K562 (cell line): ENCODE measurements around the gene NSUN2. TPM values are rescaled to one million over a fixed set of nuclear protein-coding genes. Genes with fewer than 3 reads are reported as not detected.

ENCODE experiments used
- ATAC-seq: fragments of 200-7000 bp; cut with Tn5 transposase; 3 replicates; pipeline ENCODE4 v1.9.1; 2020; ENCODE audit warnings: moderate library complexity
- BruUV-seq: library from RNA; stranded (reverse); fragments of 400-500 nt; replicated peaks from 2 replicates; lab custom pipeline; 2021; lab: Mats Ljungman, UMichigan
- CTCF ChIA-PET: fragments of 300-600 bp; formaldehyde crosslinking; extraction: SDS; loops from one replicate; lab custom pipeline; 2021; ENCODE audit warnings: low intra/inter-chr PET ratio; lab: Yijun Ruan, JAX
- POLR2A ChIA-PET: fragments of 300-600, 350-650 bp; sonication (Branson Sonifier 250); formaldehyde crosslinking; extraction: SDS; loops from one replicate; lab custom pipeline; 2021; ENCODE audit warnings: antibody characterized with exemption, inconsistent platforms; lab: Yijun Ruan, JAX
- DNase-seq, 4 experiments: peaks; one replicate each; pipeline versions ENCODE4 v3.0.0 to v3.0.0-alpha.2; 2011 to 2018; ENCODE audit warnings: low spot score in 3 of 4, mixed read lengths in 3 of 4; ENCODE audit errors: extremely low read depth in 1 of 4
- FAIRE-seq: peaks from 2 replicates; lab custom pipeline; 2011; peaks lifted over from hg19 to GRCh38; lab: Jason Lieb, UNC
- H2AFZ ChIP-seq: 2 replicates; pipeline ENCODE4 v1.6.0; 2011; ENCODE audit warnings: low read depth, low read length, control low read depth, inconsistent platforms
- H3K27ac ChIP-seq: fragments of 200-600 bp; 3 replicates; pipeline ENCODE4 v1.8.0; 2011; ENCODE audit warnings: low read depth, mild to moderate bottlenecking, control low read depth, inconsistent platforms, low read length, moderate library complexity, mixed read lengths; ENCODE audit errors: extremely low read depth
- H3K27me3 ChIP-seq, 2 experiments: fragments of 300-600 bp in 1 of 2; 2 replicates in 1 of 2; 3 replicates in 1 of 2; pipeline versions ENCODE4 v1.6.0 to v1.8.0; 2011; ENCODE audit warnings: inconsistent platforms in 2 of 2, low read length in 2 of 2, mild to moderate bottlenecking in 1 of 2, mixed read lengths in 1 of 2, moderate library complexity in 1 of 2; ENCODE audit not compliant: control insufficient read depth in 2 of 2, insufficient read depth in 2 of 2
- H3K36me3 ChIP-seq: fragments of 300-600 bp; 3 replicates; pipeline ENCODE4 v1.8.0; 2011; ENCODE audit warnings: mild to moderate bottlenecking, low read length, inconsistent platforms; ENCODE audit not compliant: control insufficient read depth, insufficient read depth
- H3K4me1 ChIP-seq, 2 experiments: fragments of 200-600 bp in 1 of 2; replicated peaks in 1 of 2; 2 replicates in 1 of 2; 3 replicates in 1 of 2; pipeline versions ENCODE4 v1.5.1 to v1.8.0; 2011; ENCODE audit warnings: inconsistent platforms in 2 of 2, low read length in 2 of 2, mild to moderate bottlenecking in 1 of 2, mixed read lengths in 1 of 2, moderate library complexity in 1 of 2; ENCODE audit not compliant: control insufficient read depth in 2 of 2, insufficient read depth in 2 of 2
- H3K4me2 ChIP-seq: 2 replicates; pipeline ENCODE4 v1.6.1; 2011; ENCODE audit warnings: low read length, control low read depth, inconsistent platforms, mixed read lengths; ENCODE audit not compliant: insufficient read depth
- H3K4me3 ChIP-seq: fragments of 200-600 bp; sonication (generic), shearing (Covaris generic); 2 replicates; pipeline ENCODE4 v1.5.1; 2016; ENCODE audit warnings: control low read depth, inconsistent platforms
- H3K79me2 ChIP-seq: fragments of 200-600 bp; 3 replicates; pipeline ENCODE4 v1.8.0; 2011; ENCODE audit warnings: low read length, inconsistent platforms; ENCODE audit not compliant: control insufficient read depth, insufficient read depth
- H3K9ac ChIP-seq, 2 experiments: 2 replicates each; pipeline versions ENCODE4 v1.6.0 to v1.6.1; 2011; ENCODE audit warnings: low read depth in 2 of 2, low read length in 2 of 2, control low read depth in 1 of 2, inconsistent platforms in 1 of 2, mild to moderate bottlenecking in 1 of 2, mixed read lengths in 1 of 2; ENCODE audit not compliant: insufficient read depth in 1 of 2
- H3K9me1 ChIP-seq: one replicate; pipeline ENCODE4 v1.6.0; 2011; ENCODE audit warnings: inconsistent platforms, mild to moderate bottlenecking, low read length, moderate library complexity; ENCODE audit not compliant: control insufficient read depth, insufficient read depth
- H3K9me3 ChIP-seq: replicated peaks from 2 replicates; pipeline ENCODE4 v1.5.1; 2011; ENCODE audit warnings: low read depth, low read length, inconsistent platforms; ENCODE audit not compliant: control insufficient read depth, insufficient read depth
- H4K20me1 ChIP-seq: replicated peaks from 2 replicates; pipeline ENCODE4 v1.6.1; 2011; ENCODE audit warnings: low read length, inconsistent platforms, mixed read lengths; ENCODE audit not compliant: control insufficient read depth, insufficient read depth
- BDP1 ChIP-seq: IDR thresholded peaks from 3 replicates; pipeline ENCODE4 v1.6.1; 2011; ENCODE audit not compliant: insufficient read length, insufficient read depth
- LCOR ChIP-seq: sonication (generic); formaldehyde crosslinking; IDR thresholded peaks from 2 replicates; pipeline ENCODE4 v1.8.0; 2022; ENCODE audit warnings: mild to moderate bottlenecking, missing genetic modification reagents
- ZNF217 ChIP-seq: sonication (generic); formaldehyde crosslinking; IDR thresholded peaks from 2 replicates; pipeline ENCODE4 v1.8.0; 2022; ENCODE audit warnings: mild to moderate bottlenecking, missing genetic modification reagents
- ZNF253 ChIP-seq: fragments of 250-450 bp; sonication (Bioruptor Pico); conservative IDR thresholded peaks from 2 replicates; pipeline ENCODE4 v1.6.1; 2021; ENCODE audit warnings: mild to moderate bottlenecking
- ZNF584 ChIP-seq: fragments of 200-800 bp; sonication (Bioruptor generic); IDR thresholded peaks from 2 replicates; pipeline ENCODE4 v1.6.1; 2016; ENCODE audit warnings: low read depth, mild to moderate bottlenecking, missing genetic modification characterization, missing compliant biosample characterization
- WGBS: fragments of 100-300 bp; shearing (Covaris generic); methylation state at CpG from one replicate; pipeline ENCODE4 v1.1.6; 2016; ENCODE audit warnings: low coverage, mixed read lengths; ENCODE audit not compliant: insufficient coverage; ENCODE audit errors: missing lambda C conversion rate; 5-methylcytosine and 5-hydroxymethylcytosine counted together
- in situ Hi-C: fragments of 300-500 bp; cut with MboI; formaldehyde crosslinking; loops from 4 replicates; pipeline ENCODE4 v1.15.0; 2018; ENCODE audit warnings: inconsistent platforms, mixed read lengths
- intact Hi-C: fragments of 100-400 bp; cut with micrococcal nuclease; formaldehyde crosslinking; loops from 2 replicates; pipeline ENCODE4 v1.14.2; 2022
- polyA plus RNA-seq, 8 experiments: library from polyadenylated mRNA; depleted of rRNA in 4 of 8; stranded (reverse) in 5 of 8; unstranded in 3 of 8; fragments of >200 nt; fragmentation: Nextera tagmentation in 2 of 8; fragmentation: Illumina TruSeq in 1 of 8; extraction: Ambion mirVana in 2 of 8; extraction: Trizol in 1 of 8; gene quantifications; 2 replicates each; pipeline versions ENCODE4 v1.2.1 to v1.2.3, GENCODE V29; 2011 to 2014; ENCODE audit warnings: inconsistent platforms in 1 of 8, missing spikeins in 1 of 8
- total RNA-seq, 7 experiments: library from RNA; depleted of rRNA in 6 of 7; stranded (reverse); fragments of >200 nt in 6 of 7; fragmentation: Illumina TruSeq in 2 of 7; extraction: Trizol in 2 of 7; gene quantifications; 2 replicates each; pipeline versions ENCODE4 v1.2.1 to v1.2.3, GENCODE V29; 2011 to 2021; ENCODE audit warnings: low replicate concordance in 1 of 7

The NSUN2 gene
- total and polyA plus RNA-seq, 9 of the 15 experiments (the other 6 are each of a cell fraction or from before 2014, with no cell fraction given) = 9.2 to 167 (median 127) TPM

GRCh38 chr5:6611334-6612256, 21.2 kb downstream of the NSUN2 start:
- TF ChIP-seq LCOR (CRISPR knock-in tag) (no peak), ZNF584 (CRISPR knock-in tag) (no peak), BDP1 (no peak), ZNF217 (CRISPR knock-in tag) (no peak), ZNF253 (CRISPR knock-in tag) (no peak)
- no peak overlapping the region for H3K27ac ChIP-seq
- intact Hi-C loops = no loop called here
- in situ Hi-C loops = no loop called here
- H4K20me1 ChIP-seq = peaks cover 20% of the 10 kb centered on the region
- ChIA-PET POLR2A (interaction anchor here (0.9 to 1.5 kb wide), 2 partner anchors 14 to 17 kb away, joined by 4 read pairs; no protein-coding TSS in a partner anchor), CTCF (no interaction called here)
- no peak overlapping the region for H2AFZ ChIP-seq
- no peak overlapping the region for H3K4me3 ChIP-seq
- DNase-seq (no peak), FAIRE-seq (peak; percentile 54), ATAC-seq (no peak)
- peaks cover 4% of the 10 kb centered on the region for H3K9me1 ChIP-seq
- peaks cover 98% of the 10 kb centered on the region for H3K36me3 ChIP-seq
- H3K4me2 ChIP-seq = no peak overlapping the region
- no peaks in the 10 kb centered on the region for H3K27me3 ChIP-seq
- H3K79me2 ChIP-seq = peaks cover 55% of the 10 kb centered on the region
- no peak overlapping the region; a peak in 1 of 4 replicates for H3K9ac ChIP-seq
- no peaks in the 10 kb centered on the region for H3K4me1 ChIP-seq
- WGBS = 95% methylated on average over 19 of the region's 20 CpGs
- no peaks in the 10 kb centered on the region for H3K9me3 ChIP-seq
- BruUV-seq = no TSS peak
